GM23338 (cell line): ENCODE data around the gene APOL1. TPM values are rescaled to one million over a fixed set of nuclear protein-coding genes. Genes with fewer than 3 reads are reported as not detected.

Experiments
- CREB1 ChIP-seq: fragments of 250-450 bp; sonication (Bioruptor Pico); IDR thresholded peaks from 2 replicates; pipeline ENCODE4 v1.5.0; 2020; ENCODE audit warnings: low read depth, mild to moderate bottlenecking, moderate library complexity
- EZH2 ChIP-seq: fragments of 200-600 bp; sonication (generic); IDR thresholded peaks from one replicate; pipeline ENCODE4 v1.8.0; 2017; ENCODE audit warnings: antibody characterized with exemption, mild to moderate bottlenecking, low read depth; ENCODE audit not compliant: unreplicated experiment
- EZH2phosphoT487 ChIP-seq: fragments of 200-600 bp; sonication (generic); IDR thresholded peaks from one replicate; pipeline ENCODE4 v1.8.1; 2018; ENCODE audit warnings: antibody characterized with exemption; ENCODE audit not compliant: unreplicated experiment
- POLR2AphosphoS5 ChIP-seq: IDR thresholded peaks from 2 replicates; pipeline ENCODE4 v1.6.1; 2016; ENCODE audit warnings: antibody characterized with exemption, low read depth
- STAT1 ChIP-seq: IDR thresholded peaks from one replicate; pipeline ENCODE4 v1.6.1; 2016; ENCODE audit warnings: antibody characterized with exemption; ENCODE audit not compliant: unreplicated experiment
- ZNF462 ChIP-seq: fragments of 250-450 bp; sonication (Bioruptor Pico); IDR thresholded peaks from 2 replicates; pipeline ENCODE4 v1.5.0; 2020; ENCODE audit warnings: mild to moderate bottlenecking, moderate library complexity
- polyA plus RNA-seq: library from polyadenylated mRNA; unstranded; fragments of >200 nt; fragmentation: Nextera tagmentation; extraction: Ambion mirVana; gene quantifications from 2 replicates; pipeline ENCODE4 v1.2.1, GENCODE V29; 2016
- total RNA-seq: library from RNA; depleted of rRNA; stranded (reverse); fragments of >200 nt; shearing (Covaris generic); gene quantifications from 2 replicates; pipeline ENCODE4 v1.2.3, GENCODE V29; 2014
- TF ChIP-seq, protein P1 (sequence below): IDR thresholded peaks from 2 replicates; pipeline ENCODE4 v1.6.1; 2016; ENCODE audit warnings: antibody characterized with exemption

The APOL1 gene
- total and polyA plus RNA-seq, 2 experiments from 2014 or later: 0.11 TPM; not detected in 1

- TF ChIP-seq ZNF462 (CRISPR knock-in tag) (no peak), POLR2AphosphoS5 (no peak), CREB1 (CRISPR knock-in tag) (no peak), EZH2phosphoT487 (no peak), STAT1 (no peak), EZH2 (no peak)
- TF ChIP-seq, protein P1, sequence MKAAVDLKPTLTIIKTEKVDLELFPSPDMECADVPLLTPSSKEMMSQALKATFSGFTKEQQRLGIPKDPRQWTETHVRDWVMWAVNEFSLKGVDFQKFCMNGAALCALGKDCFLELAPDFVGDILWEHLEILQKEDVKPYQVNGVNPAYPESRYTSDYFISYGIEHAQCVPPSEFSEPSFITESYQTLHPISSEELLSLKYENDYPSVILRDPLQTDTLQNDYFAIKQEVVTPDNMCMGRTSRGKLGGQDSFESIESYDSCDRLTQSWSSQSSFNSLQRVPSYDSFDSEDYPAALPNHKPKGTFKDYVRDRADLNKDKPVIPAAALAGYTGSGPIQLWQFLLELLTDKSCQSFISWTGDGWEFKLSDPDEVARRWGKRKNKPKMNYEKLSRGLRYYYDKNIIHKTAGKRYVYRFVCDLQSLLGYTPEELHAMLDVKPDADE: no peak
Measured at GRCh38 chr22:36236388-36237319, 16.3 kb upstream of the APOL1 start (continued).
